ENCODE measurements around the gene ABCC12. TPM values are rescaled to one million over a fixed set of nuclear protein-coding genes. Genes with fewer than 3 reads are reported as not detected.

The ABCC12 gene
- total and polyA plus RNA-seq, 10 of the 15 experiments (the other 5 are each of a cell fraction or from before 2014, with no cell fraction given), result 0.02 to 0.03 (median 0.03) TPM; not detected in 6

- TF ChIP-seq ZNF592 (IDR thresholded peaks at IDR 0.05) (no peak), ZSCAN29 (IDR thresholded peaks at IDR 0.05) (no peak)
These were observed 16.9 kb upstream of the ABCC12 start (continued) for GRCh38 chr16:48172682-48173081.

- no peaks in the 10 kb centered on the region for H3K36me3 ChIP-seq (ENCODE audit: control insufficient read depth in 2 of 2, insufficient read depth in 2 of 2, low read length in 1 of 2)
- no peak overlapping the region for H3K4me2 ChIP-seq (ENCODE audit: control insufficient read depth, insufficient read depth)
- no peak for FAIRE-seq
- no peaks in the 10 kb centered on the region for H3K9me3 ChIP-seq (replicated peaks; ENCODE audit: control insufficient read depth, insufficient read depth, low read length)
- peaks cover 6% of the 10 kb centered on the region; the same call in 1 of the 2 replicates for H3K4me1 ChIP-seq (ENCODE audit: control insufficient read depth, insufficient read depth, low read length)
- in situ Hi-C loops (cut with MboI) (loop anchor here (5.0 to 10.0 kb wide), 2 partner anchors 1218 to 1315 kb away; no protein-coding TSS in a partner anchor), intact Hi-C loops (cut with micrococcal nuclease; ENCODE audit: unreplicated experiment) (loop anchor here (5.0 to 10.0 kb wide), 2 partner anchors 1318 to 1335 kb away; partner anchors contain the start of gene C16orf87)
- H3K79me2 ChIP-seq (ENCODE audit: control insufficient read depth, insufficient read depth, low read length), result no peaks in the 10 kb centered on the region
- ChIA-PET CTCF (no interaction called here), SMC1A (ENCODE audit: uncharacterized antibody, unreplicated experiment) (no interaction called here), RAD21 (ENCODE audit: unreplicated experiment) (no interaction called here), POLR2A (no interaction called here)
- no peaks in the 10 kb centered on the region for H4K20me1 ChIP-seq (ENCODE audit: control insufficient read depth, insufficient read depth)
- ATAC-seq, result no peak
- 52% methylated on average over 8 of the region's 8 CpGs for WGBS (ENCODE audit: insufficient coverage, insufficient replicate concordance, low lambda C conversion rate, missing lambda C conversion rate)
- H3K27me3 ChIP-seq (replicated peaks in 1 of 2; ENCODE audit: control insufficient read depth in 2 of 2, insufficient read depth in 2 of 2, low read length in 1 of 2), result no peaks in the 10 kb centered on the region
- no peak overlapping the region for H3K9ac ChIP-seq (ENCODE audit: control insufficient read depth, insufficient read depth, low read length)
- no peak overlapping the region for H2AFZ ChIP-seq (ENCODE audit: control insufficient read depth, low read depth, low read length)
- H3K27ac ChIP-seq (ENCODE audit: control insufficient read depth, insufficient read depth), result no peak overlapping the region
- no peak for DNase-seq (ENCODE audit: low read depth, low spot score)
- no peak overlapping the region for H3K4me3 ChIP-seq
- no TSS peak for BruUV-seq (replicated peaks)
- no peak for TF ChIP-seq HDAC2 (IDR thresholded peaks at IDR 0.05)
- no peak for TF ChIP-seq PRDM15 (CRISPR knock-in tag; IDR thresholded peaks at IDR 0.05)
- no peak for TF ChIP-seq YBX1 (IDR thresholded peaks at IDR 0.05)
- no peak for TF ChIP-seq ZNF592 (IDR thresholded peaks at IDR 0.05)
- TF ChIP-seq TAF1 (IDR thresholded peaks at IDR 0.05; ENCODE audit: borderline replicate concordance, low read depth, low read length), result no peak
- no peak for TF ChIP-seq SP1 (IDR thresholded peaks at IDR 0.05; ENCODE audit: low read depth, low read length)
- no peak for TF ChIP-seq CHD1 (IDR thresholded peaks at IDR 0.05; ENCODE audit: low read depth, low read length)
- TF ChIP-seq NFYB (IDR thresholded peaks at IDR 0.05; ENCODE audit: insufficient read depth, low read depth, low read length), result no peak
- TF ChIP-seq TCF12 (IDR thresholded peaks at IDR 0.05; ENCODE audit: low read depth, low read length), result no peak
- TF ChIP-seq JUND (IDR thresholded peaks at IDR 0.05; ENCODE audit: low read depth, low read length), result no peak
These were observed 14.1 kb upstream of the ABCC12 start for GRCh38 chr16:48169896-48170295.

Data from GM12878 (cell line).